ENCODE measurements around the gene MIA.

GRCh38 chr19:40778706-40779284 lies 3.5 kb downstream of the MIA start:
- no peak for TF ChIP-seq CTCF (IDR thresholded peaks at IDR 0.05)
- TF ChIP-seq, protein P1, sequence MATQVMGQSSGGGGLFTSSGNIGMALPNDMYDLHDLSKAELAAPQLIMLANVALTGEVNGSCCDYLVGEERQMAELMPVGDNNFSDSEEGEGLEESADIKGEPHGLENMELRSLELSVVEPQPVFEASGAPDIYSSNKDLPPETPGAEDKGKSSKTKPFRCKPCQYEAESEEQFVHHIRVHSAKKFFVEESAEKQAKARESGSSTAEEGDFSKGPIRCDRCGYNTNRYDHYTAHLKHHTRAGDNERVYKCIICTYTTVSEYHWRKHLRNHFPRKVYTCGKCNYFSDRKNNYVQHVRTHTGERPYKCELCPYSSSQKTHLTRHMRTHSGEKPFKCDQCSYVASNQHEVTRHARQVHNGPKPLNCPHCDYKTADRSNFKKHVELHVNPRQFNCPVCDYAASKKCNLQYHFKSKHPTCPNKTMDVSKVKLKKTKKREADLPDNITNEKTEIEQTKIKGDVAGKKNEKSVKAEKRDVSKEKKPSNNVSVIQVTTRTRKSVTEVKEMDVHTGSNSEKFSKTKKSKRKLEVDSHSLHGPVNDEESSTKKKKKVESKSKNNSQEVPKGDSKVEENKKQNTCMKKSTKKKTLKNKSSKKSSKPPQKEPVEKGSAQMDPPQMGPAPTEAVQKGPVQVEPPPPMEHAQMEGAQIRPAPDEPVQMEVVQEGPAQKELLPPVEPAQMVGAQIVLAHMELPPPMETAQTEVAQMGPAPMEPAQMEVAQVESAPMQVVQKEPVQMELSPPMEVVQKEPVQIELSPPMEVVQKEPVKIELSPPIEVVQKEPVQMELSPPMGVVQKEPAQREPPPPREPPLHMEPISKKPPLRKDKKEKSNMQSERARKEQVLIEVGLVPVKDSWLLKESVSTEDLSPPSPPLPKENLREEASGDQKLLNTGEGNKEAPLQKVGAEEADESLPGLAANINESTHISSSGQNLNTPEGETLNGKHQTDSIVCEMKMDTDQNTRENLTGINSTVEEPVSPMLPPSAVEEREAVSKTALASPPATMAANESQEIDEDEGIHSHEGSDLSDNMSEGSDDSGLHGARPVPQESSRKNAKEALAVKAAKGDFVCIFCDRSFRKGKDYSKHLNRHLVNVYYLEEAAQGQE (IDR thresholded peaks at IDR 0.05; ENCODE audit: insufficient read depth in 1 of 2, low read depth in 2 of 2, low read length in 1 of 2): no peak
